Measurements from ENCODE around the gene DPF1.
"Not testable (repeated sequence)": the region's sequence is repeated elsewhere in the genome, so short reads cannot be mapped to it uniquely, and the experiment has no call there.

DPF1 gene

GRCh38 chr19:38265213-38265861, 41.3 kb upstream of the DPF1 start:
- Histone ChIP-seq H3K4me3 (no peak overlapping the region), H3K9ac (ENCODE audit: insufficient read length) (no peak overlapping the region), H3K27ac (no peak overlapping the region), H3K9me3 (ENCODE audit: low read depth, low read length) (no peaks in the 10 kb centered on the region), H3K36me3 (ENCODE audit: insufficient read depth, low read length) (no peaks in the 10 kb centered on the region)
- TF ChIP-seq EZH2 (IDR thresholded peaks at IDR 0.05) (no peak), FOXP2 (optimal IDR thresholded peaks at IDR 0.05; ENCODE audit: control extremely low read depth, extremely low read length, insufficient read depth) (no peak), POLR2AphosphoS5 (IDR thresholded peaks at IDR 0.05; ENCODE audit: borderline replicate concordance, low read depth, low read length) (no peak)
- DNase-seq (ENCODE audit: low read depth, low spot score) = no peak

- TF ChIP-seq FOXP2 (optimal IDR thresholded peaks at IDR 0.05; ENCODE audit: control extremely low read depth, extremely low read length, insufficient read depth) (no peak), POLR2AphosphoS5 (IDR thresholded peaks at IDR 0.05; ENCODE audit: borderline replicate concordance, low read depth, low read length) (no peak), EZH2 (IDR thresholded peaks at IDR 0.05) (no peak)
- DNase-seq (ENCODE audit: low read depth, low spot score) = no peak
- H3K9me3 ChIP-seq (ENCODE audit: low read depth, low read length) = no peaks in the 10 kb centered on the region
- H3K4me3 ChIP-seq = no peak within 1 kb of the TSS
- no peak within 1 kb of the TSS for H3K9ac ChIP-seq (ENCODE audit: insufficient read length)
- no peak within 1 kb of the TSS for H3K27ac ChIP-seq
- no peaks in the 10 kb centered on the region for H3K36me3 ChIP-seq (ENCODE audit: insufficient read depth, low read length)
Measured at GRCh38 chr19:38264486-38265212, 40.6 kb upstream of the DPF1 start, which contains the start of gene SPINT2. Gene SPINT2, plus strand, starts transcription at chr19:38264573. Its CDS starts 320 bp downstream, at chr19:38264893.

GRCh38 chr19:38263689-38264485, 39.9 kb upstream of the DPF1 start:
- Histone ChIP-seq H3K36me3 (ENCODE audit: insufficient read depth, low read length) (no peaks in the 10 kb centered on the region), H3K9me3 (ENCODE audit: low read depth, low read length) (no peaks in the 10 kb centered on the region), H3K9ac (ENCODE audit: insufficient read length) (no peak overlapping the region), H3K4me3 (no peak overlapping the region), H3K27ac (no peak overlapping the region)
- TF ChIP-seq POLR2AphosphoS5 (IDR thresholded peaks at IDR 0.05; ENCODE audit: borderline replicate concordance, low read depth, low read length) (no peak), EZH2 (IDR thresholded peaks at IDR 0.05) (no peak), FOXP2 (optimal IDR thresholded peaks at IDR 0.05; ENCODE audit: control extremely low read depth, extremely low read length, insufficient read depth) (no peak)
- DNase-seq (ENCODE audit: low read depth, low spot score) = no peak

- H3K36me3 ChIP-seq (ENCODE audit: insufficient read depth, low read length) = no peaks in the 10 kb centered on the region
- DNase-seq (ENCODE audit: low read depth, low spot score) = no peak
- no peaks in the 10 kb centered on the region for H3K9me3 ChIP-seq (ENCODE audit: low read depth, low read length)
- TF ChIP-seq POLR2AphosphoS5 (IDR thresholded peaks at IDR 0.05; ENCODE audit: borderline replicate concordance, low read depth, low read length) = no peak
- TF ChIP-seq FOXP2 (optimal IDR thresholded peaks at IDR 0.05; ENCODE audit: control extremely low read depth, extremely low read length, insufficient read depth) = no peak
- TF ChIP-seq EZH2 (IDR thresholded peaks at IDR 0.05) = no peak
- H3K27ac ChIP-seq = no peak overlapping the region
- H3K4me3 ChIP-seq = no peak overlapping the region
- H3K9ac ChIP-seq (ENCODE audit: insufficient read length) = no peak overlapping the region
Measured at GRCh38 chr19:38262585-38263268, 38.7 kb upstream of the DPF1 start.

GRCh38 chr19:38261942-38262341, 37.9 kb upstream of the DPF1 start:
- H3K27ac ChIP-seq; H3K9ac ChIP-seq (ENCODE audit: insufficient read length); H3K9me3 ChIP-seq (ENCODE audit: low read depth, low read length); H3K36me3 ChIP-seq (ENCODE audit: insufficient read depth, low read length); DNase-seq (ENCODE audit: low read depth, low spot score); H3K4me3 ChIP-seq: not testable (repeated sequence)

GRCh38 chr19:38255383-38256014, 31.5 kb upstream of the DPF1 start:
- Histone ChIP-seq H3K27ac (no peak overlapping the region), H3K9me3 (ENCODE audit: low read depth, low read length) (no peaks in the 10 kb centered on the region), H3K4me3 (no peak overlapping the region), H3K36me3 (ENCODE audit: insufficient read depth, low read length) (no peaks in the 10 kb centered on the region), H3K9ac (ENCODE audit: insufficient read length) (no peak overlapping the region)
- no peak for DNase-seq (ENCODE audit: low read depth, low spot score)
- TF ChIP-seq EZH2 (IDR thresholded peaks at IDR 0.05) (no peak), POLR2AphosphoS5 (IDR thresholded peaks at IDR 0.05; ENCODE audit: borderline replicate concordance, low read depth, low read length) (no peak), FOXP2 (optimal IDR thresholded peaks at IDR 0.05; ENCODE audit: control extremely low read depth, extremely low read length, insufficient read depth) (no peak)

GRCh38 chr19:38253788-38254187, 29.8 kb upstream of the DPF1 start:
- Histone ChIP-seq H3K9ac (ENCODE audit: insufficient read length) (no peak overlapping the region), H3K9me3 (ENCODE audit: low read depth, low read length) (no peaks in the 10 kb centered on the region), H3K36me3 (ENCODE audit: insufficient read depth, low read length) (no peaks in the 10 kb centered on the region), H3K4me3 (no peak overlapping the region), H3K27ac (no peak overlapping the region)
- no peak for DNase-seq (ENCODE audit: low read depth, low spot score)
- TF ChIP-seq POLR2AphosphoS5 (IDR thresholded peaks at IDR 0.05; ENCODE audit: borderline replicate concordance, low read depth, low read length) (no peak), FOXP2 (optimal IDR thresholded peaks at IDR 0.05; ENCODE audit: control extremely low read depth, extremely low read length, insufficient read depth) (no peak), EZH2 (IDR thresholded peaks at IDR 0.05) (no peak)

Data from SK-N-MC (cell line).